AG10803 (cell line): ENCODE measurements around the gene C1QTNF12.
A peak's percentile ranks its signal among the peaks of the same experiment; 100 is the strongest.

ENCODE experiments used
- DNase-seq: peaks from one replicate; pipeline ENCODE4 v3.0.0; 2010; ENCODE audit warnings: low read depth
- H3K4me3 ChIP-seq: 2 replicates; pipeline ENCODE4 v1.5.1; 2011; ENCODE audit warnings: mild to moderate bottlenecking, low read length, control low read depth
- CTCF ChIP-seq: conservative IDR thresholded peaks from 2 replicates; pipeline ENCODE4 v1.5.1; 2011; ENCODE audit warnings: mild to moderate bottlenecking, low read length, control low read depth, inconsistent platforms

The C1QTNF12 gene

GRCh38 chr1:1202831-1203560 is 43.5 kb downstream of the C1QTNF12 start:
- TF ChIP-seq CTCF, result no peak
- no peak overlapping the region for H3K4me3 ChIP-seq
- no peak for DNase-seq

GRCh38 chr1:1200876-1201810 is 45.4 kb downstream of the C1QTNF12 start:
- H3K4me3 ChIP-seq, result peak overlapping the region; percentile 17; the same call in 1 of the 2 replicates
- peak; percentile 20 for DNase-seq
- TF ChIP-seq CTCF, result no peak

GRCh38 chr1:1199961-1200875 is 46.3 kb downstream of the C1QTNF12 start:
- DNase-seq, result no peak
- H3K4me3 ChIP-seq, result no peak overlapping the region
- no peak for TF ChIP-seq CTCF

- H3K4me3 ChIP-seq, result no peak overlapping the region
- DNase-seq, result no peak
- TF ChIP-seq CTCF, result no peak
Observed at GRCh38 chr1:1199141-1199960, 47.2 kb downstream of the C1QTNF12 start.

- no peak for DNase-seq
- TF ChIP-seq CTCF, result no peak
- H3K4me3 ChIP-seq, result no peak overlapping the region
Observed at GRCh38 chr1:1198423-1199140, 47.9 kb downstream of the C1QTNF12 start.
